Activated CD8-positive, alpha-beta memory T cell treated with anti-CD3 and anti-CD28 coated beads, Interleukin-2, amount 10 ng/mL, durations not matched to agents 7 days and 5 days (primary cell): Measurements from ENCODE around the gene VSNL1. TPM values are rescaled to one million over a fixed set of nuclear protein-coding genes. Genes with fewer than 3 reads are reported as not detected.
A peak's percentile ranks its signal among the peaks of the same experiment; 100 is the strongest.

Experiments used
- ATAC-seq: fragments of 150-1000 bp; cut with Tn5 transposase; one replicate; pipeline ENCODE4 v1.10.0; 2021; ENCODE audit warnings: moderate library complexity
- CTCF ChIA-PET: fragments of 350-600 bp; sonication (Branson Sonifier 250); formaldehyde crosslinking; loops from one replicate; lab custom pipeline; 2021; ENCODE audit warnings: antibody characterized with exemption; lab: Charles Lee
- DNase-seq: peaks from one replicate; pipeline ENCODE4 v3.0.0-alpha.2; 2020
- H3K27ac Mint-ChIP-seq: one replicate; pipeline ENCODE4 v1.8.0; 2021; ENCODE audit warnings: mild to moderate bottlenecking, mixed read lengths
- H3K27me3 Mint-ChIP-seq: one replicate; pipeline ENCODE4 v1.8.0; 2021; ENCODE audit warnings: mixed read lengths
- H3K36me3 Mint-ChIP-seq: one replicate; pipeline ENCODE4 v1.8.0; 2021; ENCODE audit warnings: mild to moderate bottlenecking, mixed read lengths
- H3K4me1 Mint-ChIP-seq: one replicate; pipeline ENCODE4 v1.8.0; 2021; ENCODE audit warnings: mixed read lengths
- H3K4me3 Mint-ChIP-seq: one replicate; pipeline ENCODE4 v1.8.0; 2021; ENCODE audit warnings: mild to moderate bottlenecking, moderate library complexity, mixed read lengths
- H3K9me3 Mint-ChIP-seq: one replicate; pipeline ENCODE4 v1.8.0; 2022; ENCODE audit warnings: low read depth, mixed read lengths
- total RNA-seq, 2 experiments: library from RNA; stranded (reverse); gene quantifications; one replicate each; pipeline ENCODE4 v1.2.3, GENCODE V29; 2021

The VSNL1 gene
- total RNA-seq = not detected

DNA sequence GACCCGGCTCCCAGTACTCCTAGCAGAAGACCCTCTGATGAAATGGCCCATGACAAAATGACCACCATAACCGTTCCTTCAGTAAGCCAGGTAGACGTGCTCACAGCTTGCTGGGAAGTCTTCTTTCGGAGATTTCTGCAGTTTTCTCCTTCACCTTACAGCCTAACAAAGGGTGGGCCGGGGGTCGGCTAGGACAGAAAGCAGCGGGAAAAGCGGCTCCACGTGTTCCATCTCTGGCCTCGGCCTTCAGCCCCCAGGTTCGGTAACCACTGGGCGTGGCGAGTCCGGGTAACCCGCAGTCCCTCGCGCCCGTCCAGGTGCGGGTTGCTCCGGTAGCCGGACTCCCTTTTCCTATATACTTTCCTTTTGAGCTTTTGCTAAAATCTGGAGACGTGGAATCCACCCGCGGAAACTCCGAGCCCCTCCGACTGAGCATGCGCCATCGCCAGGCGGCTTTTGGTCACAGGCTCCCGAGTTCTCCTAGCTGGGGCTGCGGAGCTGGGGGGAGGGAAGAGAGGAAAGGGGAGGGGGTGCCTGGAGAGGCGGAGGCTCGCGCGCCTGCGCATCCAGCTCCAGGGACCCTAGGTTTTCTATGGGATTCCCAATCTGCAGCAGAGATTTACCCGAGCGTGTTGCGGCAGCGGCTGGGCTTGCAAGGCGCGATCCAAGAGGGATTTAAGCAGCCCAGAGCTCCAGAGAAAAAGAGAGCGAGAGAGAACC lies at the start of gene VSNL1:
Gene VSNL1, plus strand, starts transcription at position 604 of the 720 bp plus-strand sequence. CDS start 51,379 bp downstream, outside the sequence.
- CTCF ChIA-PET = no interaction called here
- ATAC-seq = no peak
- H3K4me1 Mint-ChIP-seq = peaks cover 4% of the 10 kb centered on the region
- H3K4me3 Mint-ChIP-seq = no peak within 1 kb of the TSS
- peaks cover 74% of the 10 kb centered on the region for H3K27me3 Mint-ChIP-seq
- peaks cover 3% of the 10 kb centered on the region for H3K36me3 Mint-ChIP-seq
- peak within 1 kb of the TSS; percentile 45 for H3K27ac Mint-ChIP-seq
- H3K9me3 Mint-ChIP-seq = no peaks in the 10 kb centered on the region
- DNase-seq = no peak

DNA sequence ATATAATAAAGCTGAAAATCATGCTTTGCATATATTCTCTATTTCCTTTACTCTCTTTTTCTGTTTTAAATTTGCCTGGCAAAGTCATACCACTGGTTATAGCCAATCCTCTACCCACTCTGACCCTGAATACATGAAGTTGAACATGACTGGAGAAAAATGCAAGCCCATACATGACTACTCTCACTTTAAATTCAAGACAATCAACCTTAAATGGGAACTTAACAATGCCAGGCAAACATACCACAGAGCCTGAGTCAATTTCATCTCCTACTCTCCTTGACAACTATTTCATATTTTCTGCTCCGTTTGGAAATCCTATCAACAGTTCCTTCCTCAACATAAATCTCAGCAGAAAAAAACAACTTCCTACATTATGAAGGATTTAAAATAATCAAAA lies 44.9 kb upstream of the VSNL1 start:
- no peaks in the 10 kb centered on the region for H3K4me1 Mint-ChIP-seq
- no peak for ATAC-seq
- no peak overlapping the region for H3K4me3 Mint-ChIP-seq
- CTCF ChIA-PET = no interaction called here
- H3K27ac Mint-ChIP-seq = no peak overlapping the region
- DNase-seq = no peak
- no peaks in the 10 kb centered on the region for H3K36me3 Mint-ChIP-seq
- no peaks in the 10 kb centered on the region for H3K27me3 Mint-ChIP-seq
- no peaks in the 10 kb centered on the region for H3K9me3 Mint-ChIP-seq

DNA sequence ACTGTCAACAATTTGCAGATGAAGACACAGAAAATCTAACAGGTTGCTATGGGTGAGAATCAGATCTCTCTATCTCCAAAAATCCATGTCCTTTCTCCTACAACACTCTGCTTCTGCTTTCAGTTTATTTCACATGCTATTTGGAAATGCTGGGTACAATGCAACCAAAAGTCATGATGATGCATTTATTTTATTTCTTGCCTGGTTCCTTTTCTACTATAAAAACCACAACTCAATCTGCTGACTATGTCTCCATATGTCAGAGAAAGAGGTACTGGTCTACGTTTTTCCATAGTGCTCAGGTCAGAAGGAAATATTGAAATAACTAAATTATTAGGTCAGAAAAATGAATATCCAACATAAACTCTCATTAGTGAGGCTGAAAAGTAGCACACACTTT lies 42.8 kb upstream of the VSNL1 start:
- Mint-ChIP-seq H3K4me3 (no peak overlapping the region), H3K4me1 (no peaks in the 10 kb centered on the region), H3K27ac (no peak overlapping the region), H3K36me3 (no peaks in the 10 kb centered on the region), H3K9me3 (no peaks in the 10 kb centered on the region), H3K27me3 (no peaks in the 10 kb centered on the region)
- DNase-seq = no peak
- ATAC-seq = no peak
- CTCF ChIA-PET = no interaction called here

DNA sequence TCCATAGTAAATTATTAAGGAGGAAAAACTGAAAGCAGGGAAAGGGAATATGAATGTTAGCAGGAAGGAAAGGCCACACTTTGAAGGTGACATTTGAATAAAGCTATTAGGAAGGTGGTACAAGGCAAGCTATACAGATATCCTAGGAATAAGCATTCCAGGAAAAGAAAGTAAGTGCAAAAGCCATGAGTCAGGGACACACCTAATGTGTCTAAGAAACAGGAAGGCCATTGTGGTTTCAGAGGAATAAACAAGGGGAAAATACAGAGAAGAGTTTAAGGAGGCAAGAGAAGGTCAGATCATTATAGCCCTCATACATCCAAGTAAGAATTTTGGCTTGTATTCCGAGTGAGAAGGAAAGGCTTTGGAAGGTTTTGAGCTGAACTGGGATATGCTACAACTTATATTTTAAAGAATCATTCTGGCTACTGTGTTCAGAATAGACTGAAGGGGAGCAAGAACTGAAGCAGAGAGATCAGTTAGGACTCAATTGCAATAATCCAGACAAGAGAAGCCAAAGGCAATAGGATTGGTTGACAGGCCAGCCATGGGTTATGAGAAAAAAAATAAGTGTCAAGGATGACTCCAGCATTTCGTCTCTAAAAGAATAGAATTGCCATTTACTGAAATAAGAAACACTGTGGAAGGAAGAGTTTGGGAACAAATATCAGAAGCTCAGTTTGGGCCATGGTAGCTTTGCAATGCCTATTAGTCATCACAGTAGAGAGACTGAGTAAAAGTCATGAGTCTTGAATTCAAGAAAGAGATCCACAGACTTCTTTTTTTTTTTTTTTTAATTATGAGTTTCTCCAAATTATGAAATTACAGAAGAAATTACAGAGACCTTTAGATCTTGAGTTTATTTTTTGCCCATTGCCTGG lies 33.5 kb upstream of the VSNL1 start:
- Mint-ChIP-seq H3K4me3 (no peak overlapping the region), H3K36me3 (no peaks in the 10 kb centered on the region), H3K4me1 (no peaks in the 10 kb centered on the region), H3K27ac (no peak overlapping the region), H3K27me3 (no peaks in the 10 kb centered on the region), H3K9me3 (no peaks in the 10 kb centered on the region)
- no peak for ATAC-seq
- no peak for DNase-seq
- CTCF ChIA-PET = no interaction called here

DNA sequence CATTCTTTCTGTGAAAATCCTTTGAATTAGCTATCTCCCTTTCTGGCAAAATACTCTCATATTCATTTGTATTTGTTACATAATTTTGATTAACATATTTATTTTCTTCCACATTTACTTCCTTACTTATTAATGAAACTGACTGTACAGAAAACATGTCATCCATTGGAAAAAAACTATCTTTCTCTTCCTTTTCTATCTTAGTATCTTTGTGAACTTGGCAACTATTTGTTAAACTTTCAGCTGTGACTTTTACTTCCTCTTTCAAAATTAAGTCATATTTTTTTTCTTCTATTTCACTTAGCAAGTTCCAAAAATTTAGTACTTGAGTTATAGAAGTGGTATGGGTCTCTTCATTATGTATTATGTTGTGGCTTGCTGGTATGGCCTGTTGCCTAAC lies 24.8 kb upstream of the VSNL1 start:
- no peak for ATAC-seq
- Mint-ChIP-seq H3K36me3 (no peaks in the 10 kb centered on the region), H3K9me3 (no peaks in the 10 kb centered on the region), H3K27ac (no peak overlapping the region), H3K4me1 (no peaks in the 10 kb centered on the region), H3K27me3 (peaks cover 26% of the 10 kb centered on the region), H3K4me3 (no peak overlapping the region)
- DNase-seq = no peak
- CTCF ChIA-PET = no interaction called here

DNA sequence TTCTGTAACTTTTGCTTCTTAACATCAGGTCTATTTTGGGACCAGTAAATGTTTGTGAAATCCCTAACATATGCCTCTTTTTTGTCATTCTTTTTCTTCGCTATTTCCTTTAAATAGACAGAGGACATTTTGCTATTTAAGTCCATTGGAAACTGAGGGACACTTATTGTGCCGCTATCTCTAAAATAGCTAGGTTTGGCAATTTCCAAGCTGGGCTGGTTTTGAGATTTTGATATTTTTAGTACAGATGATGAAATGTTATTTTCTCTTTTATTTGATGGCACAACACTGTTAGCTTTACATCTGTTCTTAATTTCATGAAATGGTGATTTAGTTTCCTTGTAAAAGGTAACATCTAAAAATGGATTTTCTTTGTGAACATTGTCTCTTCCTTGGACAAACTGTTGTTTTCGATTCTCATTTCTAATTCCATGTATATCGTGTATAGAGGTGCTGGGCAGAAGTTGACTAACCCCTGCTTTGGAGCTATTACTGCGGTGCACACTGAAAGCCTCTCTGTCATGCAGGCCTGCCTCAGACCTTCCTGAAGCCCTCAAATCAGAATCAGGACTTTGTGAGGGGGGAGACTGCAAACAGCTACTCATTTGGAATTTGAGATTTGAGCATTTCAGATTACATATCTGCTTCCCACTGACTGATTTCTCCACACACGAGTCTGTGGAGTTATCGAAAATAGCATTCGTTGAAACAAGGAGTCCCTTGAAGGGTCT lies 22.9 kb upstream of the VSNL1 start:
- Mint-ChIP-seq H3K9me3 (no peaks in the 10 kb centered on the region), H3K27me3 (peaks cover 26% of the 10 kb centered on the region), H3K27ac (no peak overlapping the region), H3K4me1 (no peaks in the 10 kb centered on the region), H3K36me3 (no peaks in the 10 kb centered on the region), H3K4me3 (no peak overlapping the region)
- DNase-seq (no peak), ATAC-seq (no peak)
- CTCF ChIA-PET = no interaction called here

DNA sequence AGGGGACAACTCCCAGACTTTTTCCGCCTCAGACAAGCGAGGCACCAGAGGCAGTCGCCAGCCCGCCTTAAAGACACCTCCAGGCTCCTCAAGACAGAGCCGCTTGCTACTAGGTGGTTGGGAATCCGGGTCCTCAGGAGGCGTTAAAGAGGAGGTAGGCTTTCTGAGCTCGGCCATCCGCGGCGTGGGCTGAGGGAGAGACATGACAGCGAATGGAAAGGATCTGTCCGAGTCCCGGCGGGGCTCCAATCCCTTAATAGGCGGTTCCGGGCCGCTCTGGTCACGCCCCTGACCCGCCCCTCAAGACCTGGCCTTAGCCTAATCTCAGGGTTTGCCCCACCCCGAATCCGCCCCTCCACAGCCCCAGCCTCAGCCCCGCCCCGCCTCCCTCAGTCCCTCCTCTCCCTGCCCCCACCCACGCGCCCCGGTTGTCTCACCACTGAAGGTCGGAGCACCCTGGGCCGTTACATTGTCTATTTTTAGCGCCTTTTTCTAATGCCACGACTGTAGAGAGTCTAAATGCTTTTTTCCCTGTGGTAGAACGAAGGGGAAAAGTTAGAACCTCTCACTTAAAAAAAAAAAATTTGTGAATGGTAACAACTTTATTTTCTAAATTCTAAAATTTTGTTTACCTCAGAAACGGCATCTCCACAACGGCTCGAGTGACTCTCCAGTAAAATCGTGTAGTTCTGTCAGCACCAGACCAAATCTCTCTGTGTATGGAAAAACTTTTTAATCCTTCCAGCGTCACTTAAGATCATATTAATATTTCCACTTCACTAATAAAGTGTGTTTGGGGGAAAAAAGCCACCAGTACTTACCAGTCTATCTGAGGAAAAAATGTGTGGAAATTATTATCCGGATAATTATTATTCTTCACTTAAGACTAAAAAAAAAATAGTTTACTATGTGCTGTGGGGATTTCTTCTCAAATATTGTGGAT lies 22.0 kb upstream of the VSNL1 start, which contains the start of gene RAD51AP2:
Gene RAD51AP2, minus strand, starts transcription at position 229 of the 943 bp plus-strand sequence. Its CDS starts 25 bp downstream, at position 204.
- Mint-ChIP-seq H3K9me3 (no peaks in the 10 kb centered on the region), H3K27ac (no peak within 1 kb of the TSS), H3K4me1 (no peaks in the 10 kb centered on the region), H3K4me3 (no peak within 1 kb of the TSS), H3K27me3 (peaks cover 26% of the 10 kb centered on the region), H3K36me3 (no peaks in the 10 kb centered on the region)
- CTCF ChIA-PET = no interaction called here
- ATAC-seq (no peak), DNase-seq (peak; percentile 42)

DNA sequence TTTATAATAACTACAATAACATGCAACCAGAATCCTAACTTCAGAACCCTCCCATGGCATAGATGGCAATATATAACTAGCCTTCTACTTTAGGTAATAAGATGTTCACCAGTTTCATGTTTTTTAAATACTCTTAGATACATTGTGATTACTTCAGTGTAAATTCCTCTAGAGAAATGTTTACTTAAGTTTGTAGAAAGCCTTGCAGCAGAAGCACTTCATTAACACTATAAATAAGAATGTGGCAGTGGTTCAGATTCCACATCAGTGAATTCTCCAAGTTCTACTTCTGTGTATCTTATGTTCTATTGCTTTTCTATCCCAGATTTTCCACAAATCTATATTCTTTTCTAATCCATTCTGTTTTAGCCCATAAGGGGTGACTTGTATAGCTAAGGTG lies 21.0 kb upstream of the VSNL1 start:
- ATAC-seq (no peak), DNase-seq (no peak)
- Mint-ChIP-seq H3K27me3 (peaks cover 26% of the 10 kb centered on the region), H3K4me1 (no peaks in the 10 kb centered on the region), H3K36me3 (no peaks in the 10 kb centered on the region), H3K27ac (no peak overlapping the region), H3K9me3 (no peaks in the 10 kb centered on the region), H3K4me3 (no peak overlapping the region)
- CTCF ChIA-PET = no interaction called here

DNA sequence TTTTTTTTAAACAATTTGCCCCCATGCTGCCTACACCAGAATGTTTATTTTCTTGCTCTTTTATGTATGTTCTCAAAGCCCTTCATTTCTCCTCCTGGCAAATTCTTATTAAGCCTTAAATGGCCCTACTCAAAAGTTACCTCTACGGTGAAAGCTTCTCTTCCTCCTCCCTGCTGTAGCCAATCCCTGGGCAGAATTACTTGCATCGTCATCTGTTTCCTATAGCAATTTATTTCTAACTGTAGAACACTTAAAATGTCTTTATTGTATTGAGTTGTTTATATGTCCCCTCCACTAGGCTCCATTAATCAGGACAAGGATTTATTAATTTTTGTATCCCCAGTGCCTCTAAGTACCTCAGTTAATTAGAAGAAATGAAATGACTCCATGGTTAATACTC lies 19.7 kb upstream of the VSNL1 start:
- Mint-ChIP-seq H3K27ac (no peak overlapping the region), H3K27me3 (peaks cover 24% of the 10 kb centered on the region), H3K9me3 (no peaks in the 10 kb centered on the region), H3K4me1 (no peaks in the 10 kb centered on the region), H3K4me3 (no peak overlapping the region), H3K36me3 (no peaks in the 10 kb centered on the region)
- CTCF ChIA-PET = no interaction called here
- ATAC-seq (no peak), DNase-seq (no peak)

DNA sequence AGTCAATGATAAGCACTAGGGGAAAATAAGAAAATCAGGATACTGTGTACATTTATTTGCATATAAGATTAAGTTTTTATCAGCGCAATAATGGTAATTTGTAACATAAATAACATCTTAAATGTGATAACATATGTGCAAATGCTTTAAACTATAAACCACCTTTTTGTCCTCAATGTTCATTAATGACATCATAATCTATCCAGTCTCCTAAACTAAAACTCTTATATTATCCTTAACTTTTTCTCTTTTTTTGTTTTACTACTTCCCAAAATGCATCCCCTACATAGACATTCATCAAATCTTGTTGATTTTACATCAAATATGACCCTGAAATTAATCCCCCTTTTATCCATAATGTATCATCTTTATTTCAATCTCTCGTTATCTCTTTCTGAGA lies 18.9 kb upstream of the VSNL1 start:
- ATAC-seq (no peak), DNase-seq (no peak)
- H3K27ac Mint-ChIP-seq = no peak overlapping the region
- CTCF ChIA-PET = no interaction called here
- H3K27me3 Mint-ChIP-seq = peaks cover 24% of the 10 kb centered on the region
- H3K36me3 Mint-ChIP-seq = no peaks in the 10 kb centered on the region
- no peaks in the 10 kb centered on the region for H3K9me3 Mint-ChIP-seq
- H3K4me1 Mint-ChIP-seq = no peaks in the 10 kb centered on the region
- no peak overlapping the region for H3K4me3 Mint-ChIP-seq

DNA sequence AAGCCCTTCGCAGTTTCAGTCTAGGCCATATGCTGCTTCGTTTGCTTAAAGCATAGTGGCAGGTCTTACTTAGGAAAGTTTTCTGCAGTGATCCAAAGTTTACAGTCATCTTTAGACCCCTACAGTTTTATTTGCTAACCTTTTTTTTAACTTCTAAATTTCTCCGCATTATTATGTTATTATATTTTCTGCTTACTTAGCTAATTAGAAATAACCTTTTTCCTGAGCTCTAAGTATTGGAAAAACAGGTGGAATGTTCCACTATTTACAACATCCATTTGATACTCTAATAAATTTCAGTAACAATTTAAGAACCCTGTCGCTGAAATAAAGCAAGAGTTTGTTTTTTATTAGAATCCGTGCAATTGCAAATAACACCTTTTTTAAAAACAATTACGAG lies 18.2 kb upstream of the VSNL1 start:
- Mint-ChIP-seq H3K9me3 (no peaks in the 10 kb centered on the region), H3K27me3 (peaks cover 21% of the 10 kb centered on the region), H3K4me3 (no peak overlapping the region), H3K36me3 (no peaks in the 10 kb centered on the region), H3K4me1 (no peaks in the 10 kb centered on the region), H3K27ac (no peak overlapping the region)
- no peak for DNase-seq
- no peak for ATAC-seq
- CTCF ChIA-PET = no interaction called here

DNA sequence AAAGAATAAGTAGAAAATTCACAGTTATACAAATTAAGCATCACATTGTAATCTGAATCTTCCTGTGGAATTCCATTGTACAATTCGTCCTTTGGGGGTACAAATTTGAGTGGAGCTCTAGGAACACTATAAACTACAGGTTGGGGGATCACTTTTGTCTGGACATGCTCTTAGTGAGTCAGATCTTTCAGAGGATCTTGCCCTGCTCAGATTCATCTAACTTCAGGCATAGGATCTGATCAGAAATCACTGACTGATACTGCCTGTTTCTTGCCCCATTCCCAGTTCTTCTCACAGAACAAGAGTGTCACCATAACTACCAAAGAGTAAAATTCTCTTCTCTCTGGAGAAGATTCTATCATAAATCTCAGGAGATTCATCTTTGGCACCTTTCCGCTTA lies 10.7 kb upstream of the VSNL1 start:
- Mint-ChIP-seq H3K4me3 (no peak overlapping the region), H3K27me3 (peaks cover 4% of the 10 kb centered on the region), H3K36me3 (no peaks in the 10 kb centered on the region), H3K9me3 (no peaks in the 10 kb centered on the region), H3K27ac (no peak overlapping the region), H3K4me1 (no peaks in the 10 kb centered on the region)
- CTCF ChIA-PET = no interaction called here
- ATAC-seq (no peak), DNase-seq (no peak)

DNA sequence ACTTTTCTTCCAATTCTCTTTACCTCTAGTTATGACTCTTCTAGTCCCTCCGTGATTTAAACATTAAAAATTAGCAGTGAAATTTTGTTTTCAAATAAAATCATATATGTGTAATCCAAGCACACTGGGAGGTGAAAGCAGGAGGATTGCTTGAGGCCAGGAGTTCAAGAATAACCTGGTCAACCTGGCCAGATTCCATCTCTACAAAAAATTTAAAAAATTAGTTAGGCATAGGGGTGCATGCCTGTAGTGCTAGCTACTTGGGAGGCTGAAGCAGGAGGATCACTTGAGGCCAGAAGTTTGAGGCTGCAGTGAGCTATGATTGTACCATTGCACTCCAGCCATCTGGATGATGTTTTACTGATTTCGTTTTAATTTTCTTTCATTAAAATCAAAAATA lies 7.0 kb upstream of the VSNL1 start:
- CTCF ChIA-PET = no interaction called here
- H3K27me3 Mint-ChIP-seq = peaks cover 32% of the 10 kb centered on the region
- no peak overlapping the region for H3K4me3 Mint-ChIP-seq
- no peak for DNase-seq
- no peak for ATAC-seq
- H3K27ac Mint-ChIP-seq = no peak overlapping the region
- peaks cover 2% of the 10 kb centered on the region for H3K36me3 Mint-ChIP-seq
- no peaks in the 10 kb centered on the region for H3K9me3 Mint-ChIP-seq
- H3K4me1 Mint-ChIP-seq = peaks cover 3% of the 10 kb centered on the region
